MM.1S (cell line): ENCODE results near the gene GCSAM.

ENCODE experiments used
- DNase-seq: peaks from one replicate; pipeline ENCODE4 v3.0.0-alpha.2; 2015
- H2AFZ ChIP-seq: fragments of 300-600 bp; sonication (generic); 2 replicates; pipeline ENCODE4 v1.6.0; 2016; ENCODE audit warnings: antibody characterized with exemption, low read length
- H3F3A ChIP-seq: fragments of 300-600 bp; sonication (generic); 2 replicates; pipeline ENCODE4 v1.6.1; 2016; ENCODE audit warnings: mild to moderate bottlenecking, antibody characterized with exemption, low read length, moderate library complexity, mixed read lengths; ENCODE audit not compliant: insufficient read depth
- H3K27ac ChIP-seq: fragments of 300-600 bp; sonication (generic); 2 replicates; pipeline ENCODE4 v1.5.1; 2016; ENCODE audit warnings: mild to moderate bottlenecking, low read length
- H3K27me3 ChIP-seq: fragments of 300-600 bp; sonication (generic); replicated peaks from 2 replicates; pipeline ENCODE4 v1.6.0; 2016; ENCODE audit warnings: low read length; ENCODE audit not compliant: insufficient read depth
- H3K36me3 ChIP-seq: fragments of 300-600 bp; sonication (generic); replicated peaks from 2 replicates; pipeline ENCODE4 v1.6.1; 2016; ENCODE audit warnings: mild to moderate bottlenecking, low read length, mixed read lengths; ENCODE audit not compliant: insufficient read depth
- H3K4me1 ChIP-seq: fragments of 300-600 bp; sonication (generic); 2 replicates; pipeline ENCODE4 v1.6.1; 2016; ENCODE audit warnings: low read length, mixed read lengths
- H3K4me2 ChIP-seq: fragments of 300-600 bp; sonication (generic); 2 replicates; pipeline ENCODE4 v1.6.0; 2016; ENCODE audit warnings: low read depth, low read length
- H3K4me3 ChIP-seq: fragments of 300-600 bp; sonication (generic); 2 replicates; pipeline ENCODE4 v1.5.1; 2016; ENCODE audit warnings: low read length, mixed read lengths
- H3K79me2 ChIP-seq: fragments of 300-600 bp; sonication (generic); 2 replicates; pipeline ENCODE4 v1.6.1; 2016; ENCODE audit warnings: mixed run types, low read length, mixed read lengths
- H3K9ac ChIP-seq: fragments of 300-600 bp; sonication (generic); 2 replicates; pipeline ENCODE4 v1.6.1; 2016; ENCODE audit warnings: low read length, mixed read lengths
- H3K9me2 ChIP-seq: fragments of 300-600 bp; sonication (generic); replicated peaks from 2 replicates; pipeline ENCODE4 v1.6.1; 2016; ENCODE audit warnings: mild to moderate bottlenecking, low read length, mixed read lengths; ENCODE audit not compliant: insufficient read depth
- H3K9me3 ChIP-seq: fragments of 300-600 bp; sonication (generic); replicated peaks from 2 replicates; pipeline ENCODE4 v1.6.1; 2016; ENCODE audit warnings: mild to moderate bottlenecking, low read length, mixed read lengths; ENCODE audit not compliant: insufficient read depth
- H4K20me1 ChIP-seq: fragments of 300-600 bp; sonication (generic); 2 replicates; pipeline ENCODE4 v1.6.1; 2016; ENCODE audit warnings: mild to moderate bottlenecking, low read length, moderate library complexity, mixed read lengths; ENCODE audit not compliant: insufficient read depth
- EZH2 ChIP-seq: fragments of 300-600 bp; sonication (generic); optimal IDR thresholded peaks from 2 replicates; pipeline ENCODE3; 2017; ENCODE audit warnings: low read depth, mild to moderate bottlenecking, antibody characterized with exemption, low read length, mixed read lengths
- EZH2phosphoT487 ChIP-seq: fragments of 300-600 bp; sonication (generic); IDR thresholded peaks from 2 replicates; pipeline ENCODE4 v1.6.1; 2018; ENCODE audit warnings: antibody characterized with exemption, low read length
- TF ChIP-seq, protein P1 (sequence below): fragments of 300-600 bp; sonication (generic); IDR thresholded peaks from 2 replicates; pipeline ENCODE4 v1.5.1; 2016; ENCODE audit warnings: antibody characterized with exemption, low read length, mixed read lengths

The GCSAM gene

DNA sequence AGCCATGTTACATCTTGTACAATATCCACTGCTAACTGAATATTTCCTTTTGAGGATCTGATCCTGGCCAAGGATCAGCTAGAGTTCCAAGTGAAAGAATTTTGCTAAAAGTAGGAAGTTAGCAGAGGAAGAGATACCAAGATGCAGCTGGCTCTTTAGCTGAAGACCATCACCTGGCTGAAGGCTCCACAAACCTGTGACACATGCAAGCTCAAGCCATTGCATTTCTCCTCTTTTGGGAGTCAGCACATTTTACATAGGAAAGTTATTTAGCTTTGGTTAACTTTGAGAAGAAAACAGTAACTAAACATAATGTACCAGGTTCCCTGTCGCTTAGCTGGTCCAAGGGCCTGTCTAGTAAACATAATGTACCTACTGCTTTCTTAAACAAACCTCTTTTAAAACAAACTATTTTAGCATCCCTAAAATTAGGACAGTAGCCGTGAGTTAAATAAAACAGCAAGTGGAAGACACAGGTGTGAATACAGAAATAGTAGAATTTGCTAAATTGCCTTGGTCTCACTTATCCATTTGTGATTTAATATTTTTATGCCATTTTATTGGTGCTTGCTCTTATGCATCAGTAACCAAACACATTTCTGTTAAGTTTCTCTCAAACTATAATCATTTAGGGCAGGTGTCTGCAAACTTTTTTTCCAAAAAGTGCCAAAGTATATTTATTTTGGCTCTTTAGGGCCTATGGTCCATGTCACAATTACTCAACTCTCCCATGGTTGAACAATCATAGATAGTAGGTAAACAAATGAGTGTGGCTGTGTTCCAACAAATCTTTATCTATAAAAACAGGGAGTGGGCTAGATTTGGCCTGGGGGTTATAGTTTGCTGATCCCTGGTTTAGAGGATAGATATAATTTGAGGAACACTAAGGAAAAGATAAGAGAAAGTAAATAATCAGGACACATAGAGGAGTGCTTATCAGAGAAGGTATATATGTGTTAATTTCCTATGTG is 11.2 kb downstream of the GCSAM start:
- no peak overlapping the region for H3K9ac ChIP-seq
- H3K27ac ChIP-seq = peak overlapping the region; percentile 83
- no peak overlapping the region for H2AFZ ChIP-seq
- H3K4me2 ChIP-seq = peak overlapping the region; percentile 82
- no peaks in the 10 kb centered on the region for H3K9me3 ChIP-seq
- TF ChIP-seq, protein P1, sequence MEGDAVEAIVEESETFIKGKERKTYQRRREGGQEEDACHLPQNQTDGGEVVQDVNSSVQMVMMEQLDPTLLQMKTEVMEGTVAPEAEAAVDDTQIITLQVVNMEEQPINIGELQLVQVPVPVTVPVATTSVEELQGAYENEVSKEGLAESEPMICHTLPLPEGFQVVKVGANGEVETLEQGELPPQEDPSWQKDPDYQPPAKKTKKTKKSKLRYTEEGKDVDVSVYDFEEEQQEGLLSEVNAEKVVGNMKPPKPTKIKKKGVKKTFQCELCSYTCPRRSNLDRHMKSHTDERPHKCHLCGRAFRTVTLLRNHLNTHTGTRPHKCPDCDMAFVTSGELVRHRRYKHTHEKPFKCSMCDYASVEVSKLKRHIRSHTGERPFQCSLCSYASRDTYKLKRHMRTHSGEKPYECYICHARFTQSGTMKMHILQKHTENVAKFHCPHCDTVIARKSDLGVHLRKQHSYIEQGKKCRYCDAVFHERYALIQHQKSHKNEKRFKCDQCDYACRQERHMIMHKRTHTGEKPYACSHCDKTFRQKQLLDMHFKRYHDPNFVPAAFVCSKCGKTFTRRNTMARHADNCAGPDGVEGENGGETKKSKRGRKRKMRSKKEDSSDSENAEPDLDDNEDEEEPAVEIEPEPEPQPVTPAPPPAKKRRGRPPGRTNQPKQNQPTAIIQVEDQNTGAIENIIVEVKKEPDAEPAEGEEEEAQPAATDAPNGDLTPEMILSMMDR = no peak
- TF ChIP-seq EZH2 (no peak), EZH2phosphoT487 (no peak)
- H3K27me3 ChIP-seq = no peaks in the 10 kb centered on the region
- peaks cover 25% of the 10 kb centered on the region for H3F3A ChIP-seq
- H3K36me3 ChIP-seq = 0 out of 2 replicates have a peak, but pooled peaks cover 3% of the 10 kb centered on the region
- DNase-seq = no peak
- peaks cover 70% of the 10 kb centered on the region for H3K4me1 ChIP-seq
- no peaks in the 10 kb centered on the region for H3K9me2 ChIP-seq
- H4K20me1 ChIP-seq = no peaks in the 10 kb centered on the region
- H3K79me2 ChIP-seq = peaks cover 35% of the 10 kb centered on the region
- no peak overlapping the region; the same call in 1 of the 2 replicates for H3K4me3 ChIP-seq

DNA sequence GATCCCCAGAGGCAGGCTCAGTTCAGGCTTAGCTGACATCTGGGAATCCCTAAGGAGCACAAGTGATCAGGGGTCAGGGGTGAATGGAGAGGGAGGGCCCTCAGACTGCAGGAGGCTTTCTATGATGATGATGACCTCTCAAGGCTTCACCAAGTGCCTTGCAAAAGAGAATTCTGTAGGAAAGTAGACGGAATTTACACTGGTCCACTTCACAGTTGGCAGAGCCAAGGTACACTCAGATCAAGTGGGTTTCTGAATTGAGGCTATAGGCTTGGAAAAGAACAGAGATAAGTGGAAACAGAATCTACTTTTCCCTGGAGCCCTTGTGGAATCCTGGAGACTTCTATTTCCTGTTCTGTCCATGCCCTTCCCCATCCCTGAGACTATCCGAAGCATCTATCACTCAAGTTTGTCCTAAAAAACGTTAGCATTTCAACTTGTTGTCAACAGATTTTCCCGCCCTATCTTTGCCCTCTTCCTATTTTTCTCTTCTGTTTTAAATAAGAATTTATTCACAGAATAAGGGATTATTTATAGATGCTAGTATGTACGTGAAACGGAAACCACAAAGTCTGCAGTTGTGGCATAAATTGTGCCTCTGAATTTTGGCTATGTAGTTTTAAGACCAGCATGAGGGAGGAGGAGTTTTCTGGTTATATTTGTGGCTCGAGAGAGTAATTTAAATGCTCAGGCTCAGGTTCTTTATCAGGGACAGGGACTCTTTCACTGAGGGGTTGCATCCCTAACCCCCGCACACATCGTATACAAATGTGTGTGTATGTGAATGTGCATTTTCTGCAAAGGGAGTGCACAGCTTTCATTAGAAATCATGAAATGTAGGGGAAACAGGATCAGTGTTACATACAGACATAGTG is 12.8 kb downstream of the GCSAM start:
- no peak overlapping the region for H2AFZ ChIP-seq
- H3K79me2 ChIP-seq = peaks cover 21% of the 10 kb centered on the region
- H3K36me3 ChIP-seq = 0 out of 2 replicates have a peak, but pooled peaks cover 3% of the 10 kb centered on the region
- H3K4me1 ChIP-seq = peaks cover 55% of the 10 kb centered on the region
- peak overlapping the region; percentile 28; the same call in 1 of the 2 replicates for H3K4me3 ChIP-seq
- H3K9me2 ChIP-seq = no peaks in the 10 kb centered on the region
- H3F3A ChIP-seq = peaks cover 20% of the 10 kb centered on the region
- no peaks in the 10 kb centered on the region for H3K27me3 ChIP-seq
- peak overlapping the region; percentile 33; the same call in 1 of the 2 replicates for H3K9ac ChIP-seq
- peak overlapping the region; percentile 83 for H3K27ac ChIP-seq
- no peaks in the 10 kb centered on the region for H4K20me1 ChIP-seq
- TF ChIP-seq EZH2phosphoT487 (no peak), EZH2 (no peak)
- TF ChIP-seq, protein P1 = no peak
- peak; percentile 87 for DNase-seq
- no peaks in the 10 kb centered on the region for H3K9me3 ChIP-seq
- H3K4me2 ChIP-seq = peak overlapping the region; percentile 82

DNA sequence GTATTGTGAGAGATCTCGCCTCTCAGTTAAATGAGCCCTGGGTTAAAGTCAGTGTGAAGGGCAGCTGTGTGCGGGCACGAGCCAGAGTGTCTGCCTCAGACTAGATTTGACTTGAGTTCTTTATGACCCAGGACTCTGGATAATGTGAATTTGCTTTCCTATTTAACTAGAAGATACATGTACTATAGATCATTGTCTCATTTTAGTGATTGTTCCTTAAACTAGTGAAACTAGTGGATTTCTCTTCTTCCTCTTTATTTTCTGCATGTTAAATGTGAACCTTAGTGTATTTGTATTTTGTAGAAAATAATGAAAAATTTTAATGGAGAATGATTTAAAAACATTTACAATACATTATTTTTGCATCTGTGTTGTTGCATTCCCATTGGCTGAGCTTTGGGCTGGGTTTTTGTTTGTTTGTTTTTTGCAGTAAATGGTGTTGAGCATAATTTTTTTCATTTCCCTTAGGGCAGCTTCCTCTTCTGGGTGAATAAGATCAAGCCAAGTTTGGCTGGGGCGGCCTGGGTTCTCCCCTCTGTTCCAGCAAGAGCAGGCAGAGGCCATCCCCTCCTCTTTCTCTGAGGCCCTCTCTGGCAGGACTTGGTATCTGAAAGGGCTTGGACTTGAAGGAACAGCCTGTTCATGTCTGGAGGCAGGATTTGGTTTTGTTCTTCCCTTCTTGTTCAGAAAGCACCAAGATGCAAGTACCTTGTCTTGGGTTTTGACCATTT is 15.0 kb downstream of the GCSAM start:
- TF ChIP-seq EZH2 (no peak), EZH2phosphoT487 (no peak)
- TF ChIP-seq, protein P1 = no peak
- Histone ChIP-seq H3K9me3 (no peaks in the 10 kb centered on the region), H3K9me2 (no peaks in the 10 kb centered on the region), H3K27me3 (no peaks in the 10 kb centered on the region), H3K4me1 (peaks cover 57% of the 10 kb centered on the region), H3K4me2 (no peak overlapping the region), H3K27ac (no peak overlapping the region), H3K4me3 (no peak overlapping the region), H4K20me1 (no peaks in the 10 kb centered on the region), H3K79me2 (peaks cover 12% of the 10 kb centered on the region; the same call in 1 of the 2 replicates), H2AFZ (no peak overlapping the region), H3K9ac (no peak overlapping the region), H3F3A (peaks cover 20% of the 10 kb centered on the region), H3K36me3 (no peaks in the 10 kb centered on the region)
- no peak for DNase-seq
